Measurements from ENCODE around the gene KRT33A.

DNA sequence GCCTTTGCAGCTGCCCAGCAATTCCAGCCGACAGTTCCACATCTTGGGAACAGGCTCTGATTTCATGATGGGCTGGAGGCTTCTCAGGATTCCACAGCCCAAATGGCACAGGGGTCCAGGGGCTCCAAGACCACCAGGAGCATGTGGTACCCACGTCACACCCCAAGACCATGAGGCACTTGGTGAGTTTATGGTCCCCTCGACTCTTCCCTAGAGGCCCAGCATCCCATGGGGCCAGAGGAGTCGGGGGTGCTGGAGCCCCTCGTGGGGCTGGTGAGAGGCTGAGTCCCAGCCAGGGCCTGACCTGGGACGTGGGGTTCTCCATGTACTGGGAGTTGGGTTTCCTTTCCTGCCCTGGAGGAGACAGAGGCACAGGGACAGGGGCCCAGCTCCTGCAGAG is 25.0 kb downstream of the KRT33A start:
- TF ChIP-seq POLR2A (IDR thresholded peaks at IDR 0.05) (no peak), CTCF (IDR thresholded peaks at IDR 0.05) (no peak)
